SK-N-SH treated with all-trans-retinoic acid at 6 μM for 48 hours (cell line): ENCODE data around the gene RILPL1.

ENCODE experiments used
- ATAC-seq: fragments of 200-7000 bp; cut with Tn5 transposase; 3 replicates; pipeline ENCODE4 v1.9.1; 2020; ENCODE audit warnings: mild to moderate bottlenecking, moderate library complexity
- ARNTL ChIP-seq: fragments of 450-650 bp; formaldehyde crosslinking; IDR thresholded peaks from 2 replicates; pipeline ENCODE4 v1.5.0; 2020; ENCODE audit warnings: low read depth, mild to moderate bottlenecking, moderate library complexity, borderline replicate concordance
- BACH2 ChIP-seq: fragments of 250-450 bp; sonication (Bioruptor Pico); IDR thresholded peaks from 2 replicates; pipeline ENCODE4 v1.9.0; 2021; ENCODE audit warnings: mild to moderate bottlenecking, borderline replicate concordance
- CSDC2 ChIP-seq: fragments of 250-450 bp; sonication (Bioruptor Pico); IDR thresholded peaks from 2 replicates; pipeline ENCODE4 v1.5.0; 2020; ENCODE audit warnings: mild to moderate bottlenecking, moderate library complexity
- ESRRG ChIP-seq: fragments of 250-450 bp; sonication (Bioruptor Pico); IDR thresholded peaks from 2 replicates; pipeline ENCODE4 v1.6.1; 2021; ENCODE audit warnings: mild to moderate bottlenecking
- GLIS3 ChIP-seq: fragments of 250-450 bp; sonication (Bioruptor Pico); IDR thresholded peaks from 2 replicates; pipeline ENCODE4 v1.5.0; 2020; ENCODE audit warnings: mild to moderate bottlenecking, moderate library complexity
- ISL1 ChIP-seq: fragments of 250-450 bp; sonication (Bioruptor Pico); IDR thresholded peaks from 2 replicates; pipeline ENCODE4 v2.1.2; 2022; ENCODE audit warnings: mild to moderate bottlenecking, moderate library complexity
- OSR1 ChIP-seq: fragments of 250-450 bp; sonication (Bioruptor Pico); IDR thresholded peaks from 2 replicates; pipeline ENCODE4 v1.8.0; 2022; ENCODE audit warnings: moderate library complexity, mild to moderate bottlenecking, inconsistent platforms
- PPARA ChIP-seq: fragments of 250-450 bp; sonication (Bioruptor Pico); IDR thresholded peaks from 2 replicates; pipeline ENCODE4 v1.5.0; 2020; ENCODE audit warnings: mild to moderate bottlenecking, borderline replicate concordance
- RARB ChIP-seq: fragments of 250-450 bp; sonication (Bioruptor Pico); IDR thresholded peaks from 2 replicates; pipeline ENCODE4 v1.8.0; 2021; ENCODE audit warnings: mild to moderate bottlenecking, moderate library complexity
- TCF4 ChIP-seq: fragments of 250-450 bp; sonication (Bioruptor Pico); IDR thresholded peaks from 2 replicates; pipeline ENCODE4 v1.8.0; 2021; ENCODE audit warnings: mild to moderate bottlenecking, moderate library complexity, borderline replicate concordance
- TOX ChIP-seq: fragments of 250-450 bp; sonication (Bioruptor Pico); IDR thresholded peaks from 2 replicates; pipeline ENCODE4 v1.8.0; 2021; ENCODE audit warnings: mild to moderate bottlenecking, moderate library complexity, borderline replicate concordance
- ZC3H10 ChIP-seq: fragments of 250-450 bp; sonication (Bioruptor Pico); IDR thresholded peaks from 2 replicates; pipeline ENCODE4 v1.5.1; 2021; ENCODE audit warnings: mild to moderate bottlenecking, moderate library complexity
- ZFP3 ChIP-seq: fragments of 250-450 bp; sonication (Bioruptor Pico); IDR thresholded peaks from 2 replicates; pipeline ENCODE4 v1.5.0; 2020; ENCODE audit warnings: mild to moderate bottlenecking, moderate library complexity
- ZFP30 ChIP-seq: fragments of 450-650 bp; formaldehyde crosslinking; IDR thresholded peaks from 2 replicates; pipeline ENCODE4 v1.5.0; 2022; ENCODE audit warnings: mild to moderate bottlenecking, moderate library complexity
- ZNF70 ChIP-seq: fragments of 450-650 bp; formaldehyde crosslinking; IDR thresholded peaks from 2 replicates; pipeline ENCODE4 v1.5.0; 2020; ENCODE audit warnings: mild to moderate bottlenecking, moderate library complexity
- ZNF8 ChIP-seq: fragments of 450-650 bp; formaldehyde crosslinking; IDR thresholded peaks from 2 replicates; pipeline ENCODE4 v1.5.0; 2020; ENCODE audit warnings: mild to moderate bottlenecking, moderate library complexity
- TF ChIP-seq, protein P1 (sequence below): fragments of 250-450 bp; sonication (Bioruptor Pico); IDR thresholded peaks from 2 replicates; pipeline ENCODE4 v1.8.0; 2020; ENCODE audit warnings: mild to moderate bottlenecking, moderate library complexity, borderline replicate concordance
- TF ChIP-seq, protein P2 (sequence below): fragments of 250-450 bp; sonication (Bioruptor Pico); IDR thresholded peaks from 2 replicates; pipeline ENCODE4 v1.5.0; 2020; ENCODE audit warnings: mild to moderate bottlenecking, moderate library complexity
- TF ChIP-seq, protein P3 (sequence below): fragments of 250-450 bp; sonication (Bioruptor Pico); IDR thresholded peaks from 2 replicates; pipeline ENCODE4 v1.5.1; 2020; ENCODE audit warnings: low read depth, mild to moderate bottlenecking, moderate library complexity
- TF ChIP-seq, protein P4 (sequence below): fragments of 250-450 bp; sonication (Bioruptor Pico); IDR thresholded peaks from 2 replicates; pipeline ENCODE4 v1.5.1; 2021; ENCODE audit warnings: mild to moderate bottlenecking, moderate library complexity
- TF ChIP-seq, protein P5 (sequence below): fragments of 250-450 bp; sonication (Bioruptor Pico); IDR thresholded peaks from 2 replicates; pipeline ENCODE4 v1.8.0; 2021; ENCODE audit warnings: low read depth, mild to moderate bottlenecking, moderate library complexity, borderline replicate concordance

RILPL1 gene

DNA sequence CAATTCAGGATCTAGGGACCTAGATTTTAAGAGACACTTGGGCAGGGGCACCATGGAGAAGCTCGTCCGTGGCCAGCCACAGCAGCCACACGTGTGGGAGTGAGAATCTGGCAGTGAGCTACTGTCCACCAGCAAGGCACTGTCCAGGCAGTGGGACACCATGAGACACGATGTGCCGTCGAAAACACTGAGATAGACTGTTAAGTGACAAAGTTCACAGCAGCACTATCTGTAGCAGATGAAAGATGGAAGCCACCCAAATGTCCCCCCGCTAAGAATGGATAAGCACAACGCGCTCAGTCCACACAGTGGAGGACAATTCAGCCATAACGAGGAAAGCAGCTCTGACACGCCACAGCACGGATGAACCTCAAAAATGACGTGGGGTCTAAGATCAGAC is 19.7 kb downstream of the RILPL1 start:
- TF ChIP-seq ZC3H10 (CRISPR knock-in tag) = no peak
- TF ChIP-seq, protein P1, sequence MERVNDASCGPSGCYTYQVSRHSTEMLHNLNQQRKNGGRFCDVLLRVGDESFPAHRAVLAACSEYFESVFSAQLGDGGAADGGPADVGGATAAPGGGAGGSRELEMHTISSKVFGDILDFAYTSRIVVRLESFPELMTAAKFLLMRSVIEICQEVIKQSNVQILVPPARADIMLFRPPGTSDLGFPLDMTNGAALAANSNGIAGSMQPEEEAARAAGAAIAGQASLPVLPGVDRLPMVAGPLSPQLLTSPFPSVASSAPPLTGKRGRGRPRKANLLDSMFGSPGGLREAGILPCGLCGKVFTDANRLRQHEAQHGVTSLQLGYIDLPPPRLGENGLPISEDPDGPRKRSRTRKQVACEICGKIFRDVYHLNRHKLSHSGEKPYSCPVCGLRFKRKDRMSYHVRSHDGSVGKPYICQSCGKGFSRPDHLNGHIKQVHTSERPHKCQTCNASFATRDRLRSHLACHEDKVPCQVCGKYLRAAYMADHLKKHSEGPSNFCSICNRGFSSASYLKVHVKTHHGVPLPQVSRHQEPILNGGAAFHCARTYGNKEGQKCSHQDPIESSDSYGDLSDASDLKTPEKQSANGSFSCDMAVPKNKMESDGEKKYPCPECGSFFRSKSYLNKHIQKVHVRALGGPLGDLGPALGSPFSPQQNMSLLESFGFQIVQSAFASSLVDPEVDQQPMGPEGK = no peak
- TF ChIP-seq PPARA (CRISPR knock-in tag) = no peak
- TF ChIP-seq TCF4 (CRISPR knock-in tag) = no peak
- no peak for TF ChIP-seq ARNTL (CRISPR knock-in tag)
- TF ChIP-seq ISL1 (CRISPR knock-in tag) = no peak
- TF ChIP-seq ZNF8 = no peak
- no peak for TF ChIP-seq ZNF70 (CRISPR knock-in tag)
- TF ChIP-seq, protein P2, sequence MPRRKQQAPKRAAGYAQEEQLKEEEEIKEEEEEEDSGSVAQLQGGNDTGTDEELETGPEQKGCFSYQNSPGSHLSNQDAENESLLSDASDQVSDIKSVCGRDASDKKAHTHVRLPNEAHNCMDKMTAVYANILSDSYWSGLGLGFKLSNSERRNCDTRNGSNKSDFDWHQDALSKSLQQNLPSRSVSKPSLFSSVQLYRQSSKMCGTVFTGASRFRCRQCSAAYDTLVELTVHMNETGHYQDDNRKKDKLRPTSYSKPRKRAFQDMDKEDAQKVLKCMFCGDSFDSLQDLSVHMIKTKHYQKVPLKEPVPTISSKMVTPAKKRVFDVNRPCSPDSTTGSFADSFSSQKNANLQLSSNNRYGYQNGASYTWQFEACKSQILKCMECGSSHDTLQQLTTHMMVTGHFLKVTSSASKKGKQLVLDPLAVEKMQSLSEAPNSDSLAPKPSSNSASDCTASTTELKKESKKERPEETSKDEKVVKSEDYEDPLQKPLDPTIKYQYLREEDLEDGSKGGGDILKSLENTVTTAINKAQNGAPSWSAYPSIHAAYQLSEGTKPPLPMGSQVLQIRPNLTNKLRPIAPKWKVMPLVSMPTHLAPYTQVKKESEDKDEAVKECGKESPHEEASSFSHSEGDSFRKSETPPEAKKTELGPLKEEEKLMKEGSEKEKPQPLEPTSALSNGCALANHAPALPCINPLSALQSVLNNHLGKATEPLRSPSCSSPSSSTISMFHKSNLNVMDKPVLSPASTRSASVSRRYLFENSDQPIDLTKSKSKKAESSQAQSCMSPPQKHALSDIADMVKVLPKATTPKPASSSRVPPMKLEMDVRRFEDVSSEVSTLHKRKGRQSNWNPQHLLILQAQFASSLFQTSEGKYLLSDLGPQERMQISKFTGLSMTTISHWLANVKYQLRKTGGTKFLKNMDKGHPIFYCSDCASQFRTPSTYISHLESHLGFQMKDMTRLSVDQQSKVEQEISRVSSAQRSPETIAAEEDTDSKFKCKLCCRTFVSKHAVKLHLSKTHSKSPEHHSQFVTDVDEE = no peak
- TF ChIP-seq, protein P3, sequence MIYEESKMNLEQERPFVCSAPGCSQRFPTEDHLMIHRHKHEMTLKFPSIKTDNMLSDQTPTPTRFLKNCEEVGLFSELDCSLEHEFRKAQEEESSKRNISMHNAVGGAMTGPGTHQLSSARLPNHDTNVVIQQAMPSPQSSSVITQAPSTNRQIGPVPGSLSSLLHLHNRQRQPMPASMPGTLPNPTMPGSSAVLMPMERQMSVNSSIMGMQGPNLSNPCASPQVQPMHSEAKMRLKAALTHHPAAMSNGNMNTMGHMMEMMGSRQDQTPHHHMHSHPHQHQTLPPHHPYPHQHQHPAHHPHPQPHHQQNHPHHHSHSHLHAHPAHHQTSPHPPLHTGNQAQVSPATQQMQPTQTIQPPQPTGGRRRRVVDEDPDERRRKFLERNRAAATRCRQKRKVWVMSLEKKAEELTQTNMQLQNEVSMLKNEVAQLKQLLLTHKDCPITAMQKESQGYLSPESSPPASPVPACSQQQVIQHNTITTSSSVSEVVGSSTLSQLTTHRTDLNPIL (CRISPR knock-in tag) = no peak
- TF ChIP-seq BACH2 = no peak
- TF ChIP-seq ZFP30 = no peak
- TF ChIP-seq OSR1 = no peak
- TF ChIP-seq, protein P4, sequence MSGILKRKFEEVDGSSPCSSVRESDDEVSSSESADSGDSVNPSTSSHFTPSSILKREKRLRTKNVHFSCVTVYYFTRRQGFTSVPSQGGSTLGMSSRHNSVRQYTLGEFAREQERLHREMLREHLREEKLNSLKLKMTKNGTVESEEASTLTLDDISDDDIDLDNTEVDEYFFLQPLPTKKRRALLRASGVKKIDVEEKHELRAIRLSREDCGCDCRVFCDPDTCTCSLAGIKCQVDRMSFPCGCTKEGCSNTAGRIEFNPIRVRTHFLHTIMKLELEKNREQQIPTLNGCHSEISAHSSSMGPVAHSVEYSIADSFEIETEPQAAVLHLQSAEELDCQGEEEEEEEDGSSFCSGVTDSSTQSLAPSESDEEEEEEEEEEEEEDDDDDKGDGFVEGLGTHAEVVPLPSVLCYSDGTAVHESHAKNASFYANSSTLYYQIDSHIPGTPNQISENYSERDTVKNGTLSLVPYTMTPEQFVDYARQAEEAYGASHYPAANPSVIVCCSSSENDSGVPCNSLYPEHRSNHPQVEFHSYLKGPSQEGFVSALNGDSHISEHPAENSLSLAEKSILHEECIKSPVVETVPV = no peak
- no peak for TF ChIP-seq TOX (CRISPR knock-in tag)
- TF ChIP-seq, protein P5, sequence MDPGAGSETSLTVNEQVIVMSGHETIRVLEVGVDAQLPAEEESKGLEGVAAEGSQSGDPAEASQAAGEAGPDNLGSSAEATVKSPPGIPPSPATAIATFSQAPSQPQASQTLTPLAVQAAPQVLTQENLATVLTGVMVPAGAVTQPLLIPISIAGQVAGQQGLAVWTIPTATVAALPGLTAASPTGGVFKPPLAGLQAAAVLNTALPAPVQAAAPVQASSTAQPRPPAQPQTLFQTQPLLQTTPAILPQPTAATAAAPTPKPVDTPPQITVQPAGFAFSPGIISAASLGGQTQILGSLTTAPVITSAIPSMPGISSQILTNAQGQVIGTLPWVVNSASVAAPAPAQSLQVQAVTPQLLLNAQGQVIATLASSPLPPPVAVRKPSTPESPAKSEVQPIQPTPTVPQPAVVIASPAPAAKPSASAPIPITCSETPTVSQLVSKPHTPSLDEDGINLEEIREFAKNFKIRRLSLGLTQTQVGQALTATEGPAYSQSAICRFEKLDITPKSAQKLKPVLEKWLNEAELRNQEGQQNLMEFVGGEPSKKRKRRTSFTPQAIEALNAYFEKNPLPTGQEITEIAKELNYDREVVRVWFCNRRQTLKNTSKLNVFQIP = no peak
- TF ChIP-seq GLIS3 (CRISPR knock-in tag) = no peak
- TF ChIP-seq ZFP3 = no peak
- TF ChIP-seq ESRRG (CRISPR knock-in tag) = no peak
- no peak for TF ChIP-seq RARB
- TF ChIP-seq, all 23 proteins: peak for 0
- no peak for ATAC-seq

DNA sequence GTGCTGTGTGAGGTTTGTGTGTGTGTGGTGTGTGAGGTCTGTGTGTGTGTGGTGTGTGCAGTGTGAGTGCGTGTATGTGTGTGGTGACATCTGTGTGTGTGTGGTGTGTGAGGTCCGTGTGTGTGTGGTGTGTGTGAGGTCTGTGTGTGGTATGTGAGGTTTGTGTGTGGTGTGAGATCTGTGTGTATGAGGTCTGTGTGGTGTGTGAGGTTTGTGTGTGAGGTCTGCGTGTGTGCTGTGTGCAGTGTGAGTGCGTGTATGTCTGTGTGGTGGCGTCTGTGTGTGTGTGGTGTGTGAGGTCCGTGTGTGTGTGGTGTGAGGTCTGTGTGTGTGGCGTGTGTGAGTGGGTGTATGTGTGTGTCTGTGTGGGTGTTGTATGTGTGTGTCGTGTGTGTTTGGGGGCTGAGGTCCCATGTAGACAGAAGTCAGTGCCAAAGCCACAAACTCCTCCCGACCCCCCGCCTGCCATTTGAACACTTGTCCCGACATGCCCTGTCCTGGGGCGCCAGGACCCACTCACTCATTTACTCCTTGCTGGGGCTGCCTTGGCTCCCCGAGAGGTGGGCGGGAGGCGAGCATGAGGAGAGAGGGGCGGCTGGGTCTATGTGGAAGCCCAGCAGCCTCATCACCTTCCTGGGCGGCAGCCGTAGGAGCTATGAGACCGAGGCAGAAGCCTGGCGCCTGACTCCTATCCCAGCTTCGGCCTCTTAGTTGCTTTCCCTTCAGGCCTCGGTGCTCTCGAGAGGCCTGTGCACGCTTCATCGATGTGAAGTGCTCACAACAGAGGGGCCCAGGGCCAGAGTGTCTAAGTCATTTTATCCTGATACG is 20.5 kb downstream of the RILPL1 start:
- TF ChIP-seq PPARA (CRISPR knock-in tag) (no peak), RARB (no peak), TOX (CRISPR knock-in tag) (no peak), CSDC2 (CRISPR knock-in tag) (no peak), ZNF8 (no peak)
- TF ChIP-seq, protein P5 = no peak
- TF ChIP-seq, all 23 proteins: peak for 0
- no peak; the same call in 1 of the 3 replicates for ATAC-seq
